Mammary epithelial cell (primary cell): Measurements from ENCODE around the gene CNTN4.

Source experiments
- EZH2 ChIP-seq: IDR thresholded peaks from 2 replicates; pipeline ENCODE4 v1.6.1; 2012; ENCODE audit warnings: low read length, inconsistent platforms, borderline replicate concordance
- TF ChIP-seq, protein P1 (sequence below), 2 donors: IDR thresholded peaks in 1 of 2; conservative IDR thresholded peaks in 1 of 2; 2 replicates each; pipeline ENCODE4 v1.5.1; 2011 to 2012; ENCODE audit warnings: inconsistent platforms in 2 of 2, low read length in 2 of 2, mild to moderate bottlenecking in 2 of 2, control low read depth in 1 of 2, low read depth in 1 of 2; ENCODE audit not compliant: insufficient read depth in 1 of 2; ENCODE audit errors: extremely low read depth in 1 of 2

DNA sequence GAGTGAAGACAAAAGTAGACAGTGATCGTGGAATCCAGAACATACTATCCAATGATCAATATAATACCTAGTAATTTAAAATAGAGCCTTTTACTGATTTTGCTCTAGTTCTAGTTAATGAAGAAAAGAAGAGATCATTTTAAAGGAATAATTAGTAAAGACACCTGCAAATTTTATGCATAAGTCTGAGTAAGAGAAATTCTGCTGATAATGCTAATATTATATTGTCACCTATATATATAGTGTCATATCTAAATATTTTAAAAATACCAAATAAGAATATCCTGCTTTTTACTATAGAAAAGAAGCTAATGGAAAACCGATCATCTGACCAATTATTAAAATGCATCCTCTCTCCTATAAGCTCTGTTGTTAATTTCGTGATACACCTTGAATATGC, 152.1 kb downstream of the CNTN4 start:
- TF ChIP-seq, protein P1, sequence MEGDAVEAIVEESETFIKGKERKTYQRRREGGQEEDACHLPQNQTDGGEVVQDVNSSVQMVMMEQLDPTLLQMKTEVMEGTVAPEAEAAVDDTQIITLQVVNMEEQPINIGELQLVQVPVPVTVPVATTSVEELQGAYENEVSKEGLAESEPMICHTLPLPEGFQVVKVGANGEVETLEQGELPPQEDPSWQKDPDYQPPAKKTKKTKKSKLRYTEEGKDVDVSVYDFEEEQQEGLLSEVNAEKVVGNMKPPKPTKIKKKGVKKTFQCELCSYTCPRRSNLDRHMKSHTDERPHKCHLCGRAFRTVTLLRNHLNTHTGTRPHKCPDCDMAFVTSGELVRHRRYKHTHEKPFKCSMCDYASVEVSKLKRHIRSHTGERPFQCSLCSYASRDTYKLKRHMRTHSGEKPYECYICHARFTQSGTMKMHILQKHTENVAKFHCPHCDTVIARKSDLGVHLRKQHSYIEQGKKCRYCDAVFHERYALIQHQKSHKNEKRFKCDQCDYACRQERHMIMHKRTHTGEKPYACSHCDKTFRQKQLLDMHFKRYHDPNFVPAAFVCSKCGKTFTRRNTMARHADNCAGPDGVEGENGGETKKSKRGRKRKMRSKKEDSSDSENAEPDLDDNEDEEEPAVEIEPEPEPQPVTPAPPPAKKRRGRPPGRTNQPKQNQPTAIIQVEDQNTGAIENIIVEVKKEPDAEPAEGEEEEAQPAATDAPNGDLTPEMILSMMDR (conservative IDR thresholded peaks at IDR 0.05 in 1 of 2, IDR thresholded peaks at IDR 0.05 in 1 of 2; ENCODE audit: extremely low read depth in 1 of 2, insufficient read depth in 1 of 2, low read depth in 1 of 2, low read length in 2 of 2) = no peak
- no peak for TF ChIP-seq EZH2
